HepG2 (cell line): Measurements from ENCODE around the gene SGSH. TPM values are rescaled to one million over a fixed set of nuclear protein-coding genes. Genes with fewer than 3 reads are reported as not detected.
A peak's percentile ranks its signal among the peaks of the same experiment; 100 is the strongest.

Source experiments
- BORCS8-MEF2B ChIP-seq: sonication (generic); formaldehyde crosslinking; IDR thresholded peaks from 2 replicates; pipeline ENCODE4 v1.8.0; 2022; ENCODE audit warnings: mild to moderate bottlenecking, missing genetic modification reagents
- CBFB ChIP-seq: sonication (generic); formaldehyde crosslinking; IDR thresholded peaks from 2 replicates; pipeline ENCODE4 v1.4.0; 2020; ENCODE audit warnings: missing genetic modification reagents
- MEIS1 ChIP-seq: sonication (generic); formaldehyde crosslinking; IDR thresholded peaks from 2 replicates; pipeline ENCODE4 v1.9.0; 2021; ENCODE audit warnings: mild to moderate bottlenecking, missing genetic modification reagents, moderate library complexity, borderline replicate concordance
- RAD51 ChIP-seq: fragments of 450-650 bp; IDR thresholded peaks from 2 replicates; pipeline ENCODE4 v1.6.1; 2016; ENCODE audit warnings: borderline replicate concordance
- SIX4 ChIP-seq: sonication (generic); formaldehyde crosslinking; IDR thresholded peaks from 2 replicates; pipeline ENCODE4 v1.4.0; 2020; ENCODE audit warnings: missing genetic modification reagents
- ZFP41 ChIP-seq: sonication (generic); formaldehyde crosslinking; IDR thresholded peaks from 2 replicates; pipeline ENCODE4 v1.4.0; 2020; ENCODE audit warnings: mild to moderate bottlenecking, missing genetic modification reagents, borderline replicate concordance
- ZFP82 ChIP-seq: sonication (generic); formaldehyde crosslinking; IDR thresholded peaks from 2 replicates; pipeline ENCODE4 v1.5.1; 2020; ENCODE audit warnings: mild to moderate bottlenecking, missing genetic modification reagents, borderline replicate concordance
- ZNF678 ChIP-seq: sonication (generic); formaldehyde crosslinking; IDR thresholded peaks from 2 replicates; pipeline ENCODE4 v1.4.0; 2020; ENCODE audit warnings: mild to moderate bottlenecking, missing genetic modification reagents
- polyA plus RNA-seq, 8 experiments: library from polyadenylated mRNA; depleted of rRNA in 3 of 8; stranded (reverse) in 7 of 8; unstranded in 1 of 8; fragments of >200 nt; fragmentation: Illumina TruSeq in 4 of 8; extraction: Trizol in 4 of 8; gene quantifications; 2 replicates each; pipeline versions ENCODE4 v1.2.1 to v1.2.3, GENCODE V29; 2011 to 2016; ENCODE audit warnings: low read depth in 4 of 8, missing spikeins in 1 of 8, mixed read lengths in 1 of 8; ENCODE audit not compliant: insufficient read depth in 1 of 8
- total RNA-seq, 5 experiments: library from RNA; depleted of rRNA; stranded (reverse); fragments of >200 nt; fragmentation: Illumina TruSeq; extraction: Trizol; gene quantifications; 2 replicates each; pipeline ENCODE4 v1.2.3, GENCODE V29; 2016; ENCODE audit warnings: low read depth in 1 of 5
- TF ChIP-seq, protein P1 (sequence below): sonication (generic); formaldehyde crosslinking; IDR thresholded peaks from 2 replicates; pipeline ENCODE4 v1.9.0; 2021; ENCODE audit warnings: mild to moderate bottlenecking, missing genetic modification reagents
- TF ChIP-seq, protein P2 (sequence below): sonication (generic); formaldehyde crosslinking; IDR thresholded peaks from 2 replicates; pipeline ENCODE4 v1.5.0; 2020; ENCODE audit warnings: mild to moderate bottlenecking, missing genetic modification reagents
- TF ChIP-seq, protein P3 (sequence below): IDR thresholded peaks from 2 replicates; pipeline ENCODE4 v1.6.1; 2016; ENCODE audit warnings: low read depth, control low read depth
- TF ChIP-seq, protein P4 (sequence below): sonication (generic); formaldehyde crosslinking; IDR thresholded peaks from 2 replicates; pipeline ENCODE4 v1.5.1; 2020; ENCODE audit warnings: missing genetic modification reagents, mild to moderate bottlenecking, borderline replicate concordance
- TF ChIP-seq, protein P5 (sequence below): sonication (generic); formaldehyde crosslinking; IDR thresholded peaks from 2 replicates; pipeline ENCODE4 v1.5.1; 2020; ENCODE audit warnings: mild to moderate bottlenecking, missing genetic modification reagents

Gene SGSH
- total and polyA plus RNA-seq, 2 of the 13 experiments (the other 11 are each of a cell fraction or from before 2014, with no cell fraction given), result 12.2 to 17.6 TPM

DNA sequence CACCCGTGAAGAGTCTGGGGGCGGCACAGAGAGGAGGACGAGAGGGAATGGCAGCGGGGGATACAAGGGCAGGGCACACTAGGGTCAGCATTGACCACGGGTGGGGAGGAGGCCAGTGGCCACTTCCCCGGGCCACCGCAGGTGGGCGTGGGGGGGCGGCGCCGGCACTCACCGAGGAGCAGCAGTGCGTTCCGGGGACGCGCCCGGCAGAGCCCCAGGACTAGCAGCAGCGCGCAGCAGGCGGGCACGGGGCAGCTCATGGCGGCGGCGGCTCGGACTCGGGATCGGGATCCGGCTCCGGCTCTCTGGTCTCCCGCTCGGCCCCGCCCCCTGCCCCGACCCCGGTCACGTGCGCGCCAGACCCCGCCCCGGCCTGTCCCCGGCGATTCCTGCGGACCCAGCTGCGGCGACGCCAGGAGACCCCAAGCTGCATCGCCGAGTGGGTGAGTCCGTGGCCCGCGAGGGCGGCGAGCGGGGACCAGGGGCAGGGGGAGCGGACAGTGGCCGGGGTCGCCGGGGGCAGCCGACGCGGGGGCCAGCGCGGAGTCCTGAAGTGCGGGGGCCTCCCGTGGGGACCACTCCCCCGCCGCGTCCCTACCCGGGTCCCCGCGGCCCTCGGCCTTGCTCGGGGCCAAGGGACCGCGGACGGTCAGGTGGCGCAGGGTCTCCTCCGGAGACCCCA is at the start of gene SGSH, which contains the start of gene SLC26A11 (continued):
- TF ChIP-seq, protein P1, sequence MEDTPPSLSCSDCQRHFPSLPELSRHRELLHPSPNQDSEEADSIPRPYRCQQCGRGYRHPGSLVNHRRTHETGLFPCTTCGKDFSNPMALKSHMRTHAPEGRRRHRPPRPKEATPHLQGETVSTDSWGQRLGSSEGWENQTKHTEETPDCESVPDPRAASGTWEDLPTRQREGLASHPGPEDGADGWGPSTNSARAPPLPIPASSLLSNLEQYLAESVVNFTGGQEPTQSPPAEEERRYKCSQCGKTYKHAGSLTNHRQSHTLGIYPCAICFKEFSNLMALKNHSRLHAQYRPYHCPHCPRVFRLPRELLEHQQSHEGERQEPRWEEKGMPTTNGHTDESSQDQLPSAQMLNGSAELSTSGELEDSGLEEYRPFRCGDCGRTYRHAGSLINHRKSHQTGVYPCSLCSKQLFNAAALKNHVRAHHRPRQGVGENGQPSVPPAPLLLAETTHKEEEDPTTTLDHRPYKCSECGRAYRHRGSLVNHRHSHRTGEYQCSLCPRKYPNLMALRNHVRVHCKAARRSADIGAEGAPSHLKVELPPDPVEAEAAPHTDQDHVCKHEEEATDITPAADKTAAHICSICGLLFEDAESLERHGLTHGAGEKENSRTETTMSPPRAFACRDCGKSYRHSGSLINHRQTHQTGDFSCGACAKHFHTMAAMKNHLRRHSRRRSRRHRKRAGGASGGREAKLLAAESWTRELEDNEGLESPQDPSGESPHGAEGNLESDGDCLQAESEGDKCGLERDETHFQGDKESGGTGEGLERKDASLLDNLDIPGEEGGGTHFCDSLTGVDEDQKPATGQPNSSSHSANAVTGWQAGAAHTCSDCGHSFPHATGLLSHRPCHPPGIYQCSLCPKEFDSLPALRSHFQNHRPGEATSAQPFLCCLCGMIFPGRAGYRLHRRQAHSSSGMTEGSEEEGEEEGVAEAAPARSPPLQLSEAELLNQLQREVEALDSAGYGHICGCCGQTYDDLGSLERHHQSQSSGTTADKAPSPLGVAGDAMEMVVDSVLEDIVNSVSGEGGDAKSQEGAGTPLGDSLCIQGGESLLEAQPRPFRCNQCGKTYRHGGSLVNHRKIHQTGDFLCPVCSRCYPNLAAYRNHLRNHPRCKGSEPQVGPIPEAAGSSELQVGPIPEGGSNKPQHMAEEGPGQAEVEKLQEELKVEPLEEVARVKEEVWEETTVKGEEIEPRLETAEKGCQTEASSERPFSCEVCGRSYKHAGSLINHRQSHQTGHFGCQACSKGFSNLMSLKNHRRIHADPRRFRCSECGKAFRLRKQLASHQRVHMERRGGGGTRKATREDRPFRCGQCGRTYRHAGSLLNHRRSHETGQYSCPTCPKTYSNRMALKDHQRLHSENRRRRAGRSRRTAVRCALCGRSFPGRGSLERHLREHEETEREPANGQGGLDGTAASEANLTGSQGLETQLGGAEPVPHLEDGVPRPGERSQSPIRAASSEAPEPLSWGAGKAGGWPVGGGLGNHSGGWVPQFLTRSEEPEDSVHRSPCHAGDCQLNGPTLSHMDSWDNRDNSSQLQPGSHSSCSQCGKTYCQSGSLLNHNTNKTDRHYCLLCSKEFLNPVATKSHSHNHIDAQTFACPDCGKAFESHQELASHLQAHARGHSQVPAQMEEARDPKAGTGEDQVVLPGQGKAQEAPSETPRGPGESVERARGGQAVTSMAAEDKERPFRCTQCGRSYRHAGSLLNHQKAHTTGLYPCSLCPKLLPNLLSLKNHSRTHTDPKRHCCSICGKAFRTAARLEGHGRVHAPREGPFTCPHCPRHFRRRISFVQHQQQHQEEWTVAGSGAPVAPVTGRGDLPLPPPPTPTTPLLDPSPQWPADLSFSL (CRISPR knock-in tag), result 0 out of 2 replicates have a peak, but pooled peaks have one; percentile 28
- TF ChIP-seq ZFP82 (CRISPR knock-in tag) (no peak), ZFP41 (CRISPR knock-in tag) (peak; percentile 77; the same call in 1 of the 2 replicates), SIX4 (CRISPR knock-in tag) (no peak; the same call in 1 of the 2 replicates), RAD51 (no peak), CBFB (CRISPR knock-in tag) (peak; percentile 26; the same call in 1 of the 2 replicates), MEIS1 (no peak), BORCS8-MEF2B (CRISPR knock-in tag) (peak; percentile 46; the same call in 1 of the 2 replicates), ZNF678 (CRISPR knock-in tag) (no peak; the same call in 1 of the 2 replicates)
- TF ChIP-seq, protein P2, sequence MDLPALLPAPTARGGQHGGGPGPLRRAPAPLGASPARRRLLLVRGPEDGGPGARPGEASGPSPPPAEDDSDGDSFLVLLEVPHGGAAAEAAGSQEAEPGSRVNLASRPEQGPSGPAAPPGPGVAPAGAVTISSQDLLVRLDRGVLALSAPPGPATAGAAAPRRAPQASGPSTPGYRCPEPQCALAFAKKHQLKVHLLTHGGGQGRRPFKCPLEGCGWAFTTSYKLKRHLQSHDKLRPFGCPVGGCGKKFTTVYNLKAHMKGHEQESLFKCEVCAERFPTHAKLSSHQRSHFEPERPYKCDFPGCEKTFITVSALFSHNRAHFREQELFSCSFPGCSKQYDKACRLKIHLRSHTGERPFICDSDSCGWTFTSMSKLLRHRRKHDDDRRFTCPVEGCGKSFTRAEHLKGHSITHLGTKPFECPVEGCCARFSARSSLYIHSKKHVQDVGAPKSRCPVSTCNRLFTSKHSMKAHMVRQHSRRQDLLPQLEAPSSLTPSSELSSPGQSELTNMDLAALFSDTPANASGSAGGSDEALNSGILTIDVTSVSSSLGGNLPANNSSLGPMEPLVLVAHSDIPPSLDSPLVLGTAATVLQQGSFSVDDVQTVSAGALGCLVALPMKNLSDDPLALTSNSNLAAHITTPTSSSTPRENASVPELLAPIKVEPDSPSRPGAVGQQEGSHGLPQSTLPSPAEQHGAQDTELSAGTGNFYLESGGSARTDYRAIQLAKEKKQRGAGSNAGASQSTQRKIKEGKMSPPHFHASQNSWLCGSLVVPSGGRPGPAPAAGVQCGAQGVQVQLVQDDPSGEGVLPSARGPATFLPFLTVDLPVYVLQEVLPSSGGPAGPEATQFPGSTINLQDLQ, result 0 out of 2 replicates have a peak, but pooled peaks have one; percentile 62
- TF ChIP-seq, protein P3, sequence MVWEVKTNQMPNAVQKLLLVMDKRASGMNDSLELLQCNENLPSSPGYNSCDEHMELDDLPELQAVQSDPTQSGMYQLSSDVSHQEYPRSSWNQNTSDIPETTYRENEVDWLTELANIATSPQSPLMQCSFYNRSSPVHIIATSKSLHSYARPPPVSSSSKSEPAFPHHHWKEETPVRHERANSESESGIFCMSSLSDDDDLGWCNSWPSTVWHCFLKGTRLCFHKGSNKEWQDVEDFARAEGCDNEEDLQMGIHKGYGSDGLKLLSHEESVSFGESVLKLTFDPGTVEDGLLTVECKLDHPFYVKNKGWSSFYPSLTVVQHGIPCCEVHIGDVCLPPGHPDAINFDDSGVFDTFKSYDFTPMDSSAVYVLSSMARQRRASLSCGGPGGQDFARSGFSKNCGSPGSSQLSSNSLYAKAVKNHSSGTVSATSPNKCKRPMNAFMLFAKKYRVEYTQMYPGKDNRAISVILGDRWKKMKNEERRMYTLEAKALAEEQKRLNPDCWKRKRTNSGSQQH (CRISPR knock-in tag), result no peak
- TF ChIP-seq, protein P4, sequence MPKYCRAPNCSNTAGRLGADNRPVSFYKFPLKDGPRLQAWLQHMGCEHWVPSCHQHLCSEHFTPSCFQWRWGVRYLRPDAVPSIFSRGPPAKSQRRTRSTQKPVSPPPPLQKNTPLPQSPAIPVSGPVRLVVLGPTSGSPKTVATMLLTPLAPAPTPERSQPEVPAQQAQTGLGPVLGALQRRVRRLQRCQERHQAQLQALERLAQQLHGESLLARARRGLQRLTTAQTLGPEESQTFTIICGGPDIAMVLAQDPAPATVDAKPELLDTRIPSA (CRISPR knock-in tag), result no peak
- TF ChIP-seq, protein P5, sequence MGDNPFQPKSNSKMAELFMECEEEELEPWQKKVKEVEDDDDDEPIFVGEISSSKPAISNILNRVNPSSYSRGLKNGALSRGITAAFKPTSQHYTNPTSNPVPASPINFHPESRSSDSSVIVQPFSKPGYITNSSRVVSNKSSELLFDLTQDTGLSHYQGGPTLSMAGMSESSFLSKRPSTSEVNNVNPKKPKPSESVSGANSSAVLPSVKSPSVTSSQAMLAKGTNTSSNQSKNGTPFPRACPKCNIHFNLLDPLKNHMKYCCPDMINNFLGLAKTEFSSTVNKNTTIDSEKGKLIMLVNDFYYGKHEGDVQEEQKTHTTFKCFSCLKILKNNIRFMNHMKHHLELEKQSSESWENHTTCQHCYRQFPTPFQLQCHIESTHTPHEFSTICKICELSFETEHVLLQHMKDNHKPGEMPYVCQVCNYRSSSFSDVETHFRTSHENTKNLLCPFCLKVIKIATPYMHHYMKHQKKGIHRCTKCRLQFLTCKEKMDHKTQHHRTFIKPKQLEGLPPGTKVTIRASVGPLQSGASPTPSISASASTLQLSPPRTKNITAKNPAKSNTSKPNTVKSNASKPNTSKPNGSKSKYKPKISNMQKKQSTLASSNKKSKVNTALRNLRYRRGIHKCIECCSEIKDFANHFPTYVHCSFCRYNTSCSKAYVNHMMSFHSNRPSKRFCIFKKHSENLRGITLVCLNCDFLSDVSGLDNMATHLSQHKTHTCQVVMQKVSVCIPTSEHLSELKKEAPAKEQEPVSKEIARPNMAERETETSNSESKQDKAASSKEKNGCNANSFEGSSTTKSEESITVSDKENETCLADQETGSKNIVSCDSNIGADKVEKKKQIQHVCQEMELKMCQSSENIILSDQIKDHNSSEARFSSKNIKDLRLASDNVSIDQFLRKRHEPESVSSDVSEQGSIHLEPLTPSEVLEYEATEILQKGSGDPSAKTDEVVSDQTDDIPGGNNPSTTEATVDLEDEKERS, result peak; percentile 48; the same call in 1 of the 2 replicates
